Endometrium (tissue), 2 donors: ENCODE results near the gene PNPLA5.

Experiments
- FAIRE-seq: peaks from 2 replicates; lab custom pipeline; 2012; peaks lifted over from hg19 to GRCh38; lab: Jason Lieb, UNC
- donor health status: control.
- donor health status: control.

Gene PNPLA5

DNA sequence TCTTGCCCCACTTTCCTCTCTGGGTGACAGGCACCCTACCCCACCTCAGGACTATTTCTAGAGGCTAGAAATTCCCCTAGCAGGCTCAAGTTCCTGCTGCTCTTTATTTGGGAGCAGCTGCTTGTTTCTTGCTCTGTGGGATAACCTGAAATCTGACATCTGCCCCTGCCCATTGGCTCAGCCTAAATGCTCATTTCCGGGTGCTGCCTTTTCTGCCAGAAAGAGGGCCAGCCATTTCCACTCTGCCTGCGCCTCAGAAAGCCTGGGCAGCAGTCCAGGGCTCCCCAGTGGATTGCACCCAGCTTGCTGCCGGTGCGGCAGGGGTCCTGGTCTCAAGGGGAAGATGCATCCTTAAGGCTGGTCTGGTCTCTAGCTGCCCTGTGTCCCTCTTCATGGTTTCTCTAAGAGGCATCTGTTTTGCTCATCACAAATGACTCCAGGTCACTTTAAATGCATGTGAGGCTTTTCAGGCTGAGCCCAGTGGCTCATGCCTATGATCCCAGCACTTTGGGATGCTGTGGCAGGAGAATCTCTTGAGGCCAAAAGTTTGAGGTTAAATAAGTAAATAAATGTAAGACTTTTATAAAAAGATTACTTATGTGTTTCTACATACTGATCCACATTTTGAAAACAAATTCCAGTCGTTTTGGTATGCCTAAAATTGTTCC is 10.3 kb upstream of the PNPLA5 start:
- no peak for FAIRE-seq

DNA sequence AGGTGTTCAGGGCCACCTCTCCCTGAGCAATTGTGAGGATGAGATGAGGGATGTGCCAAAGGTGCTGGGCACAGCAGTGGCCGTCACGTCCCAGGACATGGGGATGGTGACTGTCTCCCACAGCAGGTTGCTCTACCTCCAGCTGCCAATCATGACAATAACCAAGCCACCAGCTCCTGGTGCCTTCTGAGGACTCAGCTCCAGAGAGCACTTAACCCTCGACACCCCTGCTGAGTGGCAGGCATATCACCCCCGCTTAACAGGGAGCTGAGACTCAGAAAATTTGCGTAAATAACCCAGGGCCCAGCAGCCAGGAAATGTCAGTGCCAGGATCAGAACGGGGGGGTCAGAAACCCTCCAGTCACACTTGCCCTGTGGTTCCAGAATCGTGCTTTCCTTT is 8.4 kb upstream of the PNPLA5 start:
- FAIRE-seq, result no peak

DNA sequence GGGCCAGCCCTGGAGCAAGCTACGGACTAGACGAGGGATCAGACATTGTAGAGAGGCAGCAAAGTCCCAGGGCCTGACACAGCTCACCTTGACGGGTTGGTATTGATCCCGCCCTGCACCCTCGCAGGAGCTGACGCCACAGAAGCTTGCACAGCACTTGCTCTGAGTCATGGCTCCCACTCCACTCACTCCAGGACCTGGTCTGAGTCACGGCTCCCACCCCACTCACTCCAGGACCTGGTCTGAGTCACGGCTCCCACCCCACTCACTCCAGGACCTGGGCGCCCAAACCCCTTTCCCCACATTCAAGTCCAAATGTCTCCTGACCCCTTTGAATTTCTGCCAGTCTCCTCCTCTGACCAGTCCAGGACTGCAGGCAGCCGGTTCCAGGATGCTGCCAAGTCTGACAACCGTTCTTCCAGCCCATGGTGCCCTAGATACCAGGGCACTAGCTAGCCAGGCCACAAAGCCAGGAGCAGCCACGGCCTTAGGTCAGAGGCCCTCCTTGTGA is 6.0 kb upstream of the PNPLA5 start:
- no peak for FAIRE-seq

DNA sequence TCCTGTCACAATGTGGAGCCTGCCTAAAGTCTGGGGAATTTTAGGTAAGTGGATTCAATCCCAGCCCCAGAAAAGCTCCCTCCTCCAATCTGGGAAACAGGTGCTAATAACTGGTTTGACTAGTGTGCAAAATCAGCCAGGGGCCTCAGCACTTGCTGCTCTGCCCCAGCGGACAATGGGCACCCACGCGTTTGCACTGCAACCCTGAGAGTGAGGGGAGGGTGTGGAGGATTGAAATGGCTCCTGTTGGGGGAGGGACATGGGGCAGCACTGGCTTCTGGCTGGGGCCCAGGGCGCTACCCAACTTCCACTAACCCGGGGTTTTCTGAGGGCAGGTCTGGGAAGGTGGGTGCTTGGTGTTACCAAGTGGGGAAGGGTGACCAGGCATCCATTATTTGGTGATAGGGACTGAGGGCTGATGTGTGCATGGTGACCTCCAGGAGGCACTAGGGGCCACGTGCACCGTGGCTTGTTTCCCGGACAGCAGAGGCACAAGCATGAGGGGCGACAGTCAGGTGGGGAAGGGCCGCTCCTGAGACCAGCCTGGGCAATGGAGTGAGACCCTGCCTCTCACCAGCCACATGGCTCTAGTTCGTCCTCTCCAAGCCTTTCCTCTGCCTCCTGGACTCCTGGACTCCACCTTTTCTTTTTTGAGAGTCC is 4.3 kb upstream of the PNPLA5 start:
- no peak for FAIRE-seq

DNA sequence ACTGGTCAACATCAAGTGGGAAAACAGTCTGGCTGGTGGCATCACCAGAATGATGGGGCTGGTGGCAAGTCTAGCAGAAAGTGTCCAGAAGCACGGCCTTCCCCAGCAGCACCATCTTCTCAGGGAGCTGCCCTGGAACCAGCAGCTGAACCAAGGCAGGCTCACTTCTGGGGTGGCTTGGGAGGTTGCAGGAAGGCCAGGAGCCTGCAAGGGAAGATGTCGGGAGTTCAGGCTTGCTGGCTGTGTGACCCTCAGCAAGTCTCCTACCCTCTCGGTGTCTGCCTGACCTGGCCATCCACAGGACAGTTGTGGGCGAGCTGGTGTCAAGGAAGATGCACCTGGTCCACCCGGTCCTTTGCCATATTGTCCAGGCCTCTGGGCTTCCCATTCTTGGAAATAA is 2.3 kb upstream of the PNPLA5 start:
- no peak for FAIRE-seq

DNA sequence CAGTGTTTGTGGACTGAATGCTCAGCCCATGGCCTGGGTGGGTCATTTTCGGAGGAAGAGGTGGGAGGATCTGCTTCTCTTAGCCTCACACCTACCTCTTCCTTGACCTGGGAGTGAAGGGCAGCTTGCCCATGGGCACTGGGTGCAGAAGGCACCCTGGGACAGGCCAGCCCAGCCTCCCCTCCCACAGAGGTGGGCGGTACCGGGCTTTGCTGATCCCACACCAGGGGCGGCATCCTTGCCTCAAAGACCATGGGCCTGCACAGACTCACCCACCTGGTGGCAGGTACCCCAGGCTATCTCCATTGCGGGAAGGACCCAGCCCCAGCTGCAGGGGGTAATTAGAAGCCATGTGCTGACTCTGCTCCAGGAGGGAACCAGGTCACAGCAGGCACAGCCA is 1.5 kb upstream of the PNPLA5 start:
- no peak for FAIRE-seq

DNA sequence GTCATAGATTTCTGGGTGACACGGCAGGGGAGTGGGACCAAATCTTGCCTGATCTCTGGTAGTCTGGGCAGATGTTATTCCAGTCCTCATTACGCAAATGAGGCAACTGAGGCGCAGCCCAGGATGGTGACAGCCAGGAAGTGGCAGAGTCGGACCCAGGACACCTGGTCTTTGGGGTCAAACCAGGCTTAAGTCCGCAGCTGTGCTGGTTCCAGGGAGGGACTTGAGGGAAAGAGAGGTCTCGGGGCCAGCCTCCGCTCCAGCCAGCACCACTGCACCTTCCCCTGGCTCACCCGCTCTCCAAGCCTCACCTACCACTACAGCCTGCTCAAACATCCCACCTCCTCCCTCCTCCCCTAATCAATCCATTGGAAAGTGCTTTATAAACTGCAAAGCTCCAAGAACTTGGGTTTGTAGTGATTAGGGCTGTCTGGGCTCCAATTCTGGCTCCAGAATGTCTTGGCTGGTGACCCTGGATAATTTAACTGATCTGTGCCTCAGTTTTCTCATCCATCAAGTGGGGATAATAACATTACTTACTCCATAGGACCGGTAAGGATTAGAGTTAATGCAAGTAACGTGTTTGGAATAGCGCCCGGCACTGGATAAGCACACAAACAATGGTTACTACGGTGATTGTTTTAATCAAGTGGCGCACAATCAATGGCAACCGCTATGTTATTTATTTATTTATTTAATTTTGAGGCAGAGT is 526 bp upstream of the PNPLA5 start:
- no peak for FAIRE-seq

DNA sequence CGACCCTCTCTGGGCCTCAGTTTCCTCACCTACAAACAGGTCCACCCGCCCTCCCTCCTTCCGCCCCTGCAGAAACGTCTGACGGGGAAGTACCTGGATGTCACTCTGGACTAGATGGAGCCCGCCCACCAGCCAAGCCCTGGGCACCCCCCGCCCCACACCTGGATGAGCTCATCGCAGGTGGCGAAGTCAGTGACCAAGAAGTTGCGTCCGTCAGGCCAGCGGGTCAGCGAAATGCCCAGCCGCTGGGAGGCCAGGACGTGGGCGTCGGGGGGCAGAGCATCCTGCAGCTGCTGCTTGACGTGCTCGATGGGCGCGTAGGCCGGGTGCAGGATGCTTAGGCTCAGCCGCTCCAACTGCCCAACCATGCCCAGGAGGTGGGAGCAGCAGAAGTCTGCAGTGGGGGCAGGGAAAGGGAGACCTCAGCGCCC is 897 bp downstream of the PNPLA5 start:
- FAIRE-seq, result no peak

DNA sequence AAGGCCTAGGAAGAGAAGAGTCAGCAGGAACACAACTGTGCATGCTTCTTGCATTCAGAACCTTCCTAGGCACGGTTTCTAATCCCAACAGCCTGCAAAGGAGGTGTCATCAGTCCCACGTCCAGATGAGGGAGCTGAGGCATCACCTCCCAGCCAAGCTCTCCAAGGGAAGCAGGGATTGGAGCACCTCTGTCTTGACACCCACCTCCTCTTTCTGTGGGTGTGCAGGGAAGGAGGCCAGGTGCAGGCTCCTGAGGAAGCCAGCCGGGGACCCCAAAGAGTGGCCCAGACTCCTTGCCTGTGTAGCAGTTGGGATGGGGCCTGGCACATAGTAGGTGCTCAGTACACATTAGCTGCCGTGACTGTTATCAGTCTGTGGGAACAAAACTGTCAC is 2.0 kb downstream of the PNPLA5 start:
- no peak for FAIRE-seq

DNA sequence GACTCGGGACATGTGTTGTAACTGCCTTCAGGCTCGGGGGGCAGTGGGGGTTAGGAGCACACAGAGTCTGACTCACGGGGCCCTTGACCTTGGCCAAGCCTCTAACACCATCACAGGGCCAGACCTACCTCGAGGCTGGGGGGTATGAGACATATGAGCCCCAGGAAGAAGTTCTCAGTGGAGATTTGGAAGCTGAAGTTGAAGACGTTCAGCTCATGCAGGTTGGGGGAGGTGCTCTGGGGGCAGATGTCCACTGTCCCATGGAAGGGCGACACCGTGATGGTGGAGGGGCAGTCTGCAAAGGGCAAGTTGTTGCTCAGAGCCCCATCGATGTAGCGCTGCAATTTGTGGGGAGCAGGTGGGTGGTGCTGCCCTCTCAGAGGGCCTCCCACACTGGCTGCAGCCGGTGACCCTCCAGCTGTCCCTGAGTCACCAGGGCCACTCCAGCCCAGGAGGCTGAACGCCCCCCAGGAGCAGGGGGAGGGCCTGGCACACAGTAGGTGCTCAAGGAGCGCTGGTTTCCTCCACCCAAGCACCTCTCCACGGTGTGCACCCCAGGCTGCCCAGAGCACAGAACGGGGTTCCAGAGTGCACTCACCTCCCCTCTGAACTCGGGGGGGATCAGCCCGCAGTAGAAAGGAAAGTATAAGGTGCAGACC is 2.5 kb downstream of the PNPLA5 start:
- FAIRE-seq, result no peak

DNA sequence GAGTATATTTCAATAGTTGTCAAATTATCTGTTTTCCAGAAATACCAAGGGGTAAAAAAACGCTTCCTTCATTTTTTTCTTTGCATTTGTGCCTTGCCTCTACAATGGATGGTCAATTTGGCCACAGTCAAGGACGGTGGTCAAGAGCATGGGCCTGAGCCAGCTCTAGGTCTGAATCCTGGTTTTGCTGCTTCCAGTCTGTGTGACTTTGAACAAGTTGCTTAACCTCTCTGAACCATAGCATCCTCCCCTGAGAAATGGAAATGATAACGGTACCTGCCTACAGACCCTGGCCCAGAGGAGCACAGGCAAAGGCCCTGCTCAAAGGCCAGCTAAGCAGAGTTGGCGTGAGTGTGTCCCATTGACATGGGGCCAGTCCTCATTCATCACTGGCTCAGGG is 3.1 kb downstream of the PNPLA5 start:
- no peak for FAIRE-seq

DNA sequence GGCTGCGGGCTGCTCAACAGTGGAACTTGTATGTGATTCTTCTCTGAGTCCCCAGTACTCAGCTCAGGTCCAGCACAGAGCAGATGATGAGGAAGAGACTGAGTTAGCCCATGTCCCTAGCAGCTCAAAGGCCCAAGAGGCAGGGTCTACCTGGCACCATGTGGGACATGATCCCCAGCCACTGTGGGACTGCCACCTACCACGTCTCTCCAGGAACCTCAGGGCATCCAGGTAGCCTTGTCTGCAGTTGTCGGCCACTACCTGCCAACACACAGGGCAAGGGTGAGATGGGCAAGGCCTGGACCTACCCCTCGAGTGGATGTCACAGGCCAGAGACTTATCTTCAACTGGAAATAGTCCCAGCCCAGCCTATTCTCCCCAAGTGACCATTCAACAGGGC is 4.4 kb downstream of the PNPLA5 start:
- FAIRE-seq, result no peak

DNA sequence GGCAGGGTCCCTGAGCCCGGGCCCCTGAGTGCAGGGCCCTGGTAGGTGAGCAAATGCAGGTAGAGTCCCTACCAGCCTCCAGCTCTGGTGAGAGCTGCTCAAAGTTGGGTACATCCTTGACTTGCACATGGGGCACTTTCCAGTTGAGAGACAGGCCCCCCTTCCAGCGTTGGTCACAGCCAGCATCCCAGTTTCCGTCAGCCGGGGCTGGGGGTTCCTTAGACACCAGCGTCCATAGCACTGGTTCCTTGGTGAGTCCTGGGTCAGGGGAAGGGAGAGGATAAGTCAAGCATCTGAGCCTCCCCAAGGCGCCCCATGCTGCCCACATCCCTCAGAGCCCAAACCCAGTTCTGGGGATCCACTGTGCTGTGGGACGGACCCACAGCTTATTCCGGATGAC is 5.6 kb downstream of the PNPLA5 start:
- no peak for FAIRE-seq

DNA sequence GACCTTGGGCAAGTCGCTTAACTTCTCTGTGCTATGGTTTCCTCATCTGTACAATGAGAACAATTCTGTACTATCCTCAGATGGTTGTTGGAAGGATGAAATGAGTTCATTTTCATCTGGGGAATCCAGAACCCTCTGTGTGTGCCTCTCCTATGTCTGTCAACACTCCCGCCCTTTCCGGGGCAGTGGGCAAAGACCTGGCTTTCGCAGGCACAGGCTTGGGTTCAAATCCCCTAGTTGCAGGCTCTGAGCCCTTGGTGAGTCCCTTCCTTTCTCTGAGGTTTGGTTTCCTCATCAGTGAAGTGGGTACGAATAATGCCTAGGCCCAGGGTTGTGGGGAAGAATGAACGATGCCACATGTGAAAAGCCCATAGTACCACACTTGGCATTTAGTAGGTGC is 6.0 kb downstream of the PNPLA5 start:
- no peak for FAIRE-seq

DNA sequence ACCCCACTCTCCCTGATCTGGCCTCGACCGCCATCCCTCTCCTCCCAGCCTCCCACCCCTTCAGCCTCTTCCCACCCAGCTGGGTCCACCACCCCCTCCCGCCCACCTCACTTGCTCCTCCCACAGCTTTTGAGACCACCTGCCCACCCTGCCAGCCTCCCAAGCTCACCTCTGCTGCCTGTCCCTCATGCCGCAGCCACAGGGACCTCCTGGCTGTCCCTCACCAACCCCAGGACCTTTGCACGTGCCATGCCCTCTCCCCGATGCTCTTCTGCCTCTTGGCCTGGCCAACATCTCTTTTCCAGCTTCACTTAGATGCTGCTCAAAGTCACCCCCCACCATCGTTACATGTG is 6.5 kb downstream of the PNPLA5 start:
- FAIRE-seq, result no peak

DNA sequence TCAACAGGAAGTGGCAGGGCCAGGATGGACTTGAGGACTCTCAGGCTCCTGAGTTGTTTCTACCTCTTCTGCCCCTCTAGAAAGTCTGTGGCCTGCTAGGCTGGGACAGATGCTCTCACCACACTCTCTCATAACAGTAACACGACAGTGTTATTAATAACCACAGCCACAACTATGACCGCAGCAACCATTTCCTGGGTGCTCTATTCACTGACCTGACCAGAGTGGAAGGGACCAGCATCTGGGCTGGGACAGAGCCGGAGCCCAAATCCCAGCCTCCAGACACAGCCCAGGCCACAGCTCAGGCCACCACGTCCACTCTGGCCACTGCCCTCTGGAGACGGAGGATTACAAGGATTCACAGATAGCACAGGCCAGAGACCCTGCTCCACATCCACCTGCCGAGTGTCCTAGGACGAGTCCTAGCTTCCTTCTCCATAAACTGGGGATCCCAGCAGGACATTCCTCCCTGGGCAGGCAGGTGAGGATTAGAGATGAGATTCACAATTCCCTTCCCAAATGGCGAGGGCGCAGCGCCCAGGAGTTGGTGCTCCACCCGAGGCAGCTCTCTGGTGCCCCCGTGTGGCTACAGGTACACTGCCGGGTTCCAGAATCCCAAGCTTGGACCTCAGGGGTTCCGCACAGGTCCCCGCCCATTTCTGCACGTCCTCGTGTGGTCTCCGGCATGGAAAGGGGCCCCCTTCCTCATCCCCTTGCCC is 7.1 kb downstream of the PNPLA5 start:
- FAIRE-seq, result no peak

DNA sequence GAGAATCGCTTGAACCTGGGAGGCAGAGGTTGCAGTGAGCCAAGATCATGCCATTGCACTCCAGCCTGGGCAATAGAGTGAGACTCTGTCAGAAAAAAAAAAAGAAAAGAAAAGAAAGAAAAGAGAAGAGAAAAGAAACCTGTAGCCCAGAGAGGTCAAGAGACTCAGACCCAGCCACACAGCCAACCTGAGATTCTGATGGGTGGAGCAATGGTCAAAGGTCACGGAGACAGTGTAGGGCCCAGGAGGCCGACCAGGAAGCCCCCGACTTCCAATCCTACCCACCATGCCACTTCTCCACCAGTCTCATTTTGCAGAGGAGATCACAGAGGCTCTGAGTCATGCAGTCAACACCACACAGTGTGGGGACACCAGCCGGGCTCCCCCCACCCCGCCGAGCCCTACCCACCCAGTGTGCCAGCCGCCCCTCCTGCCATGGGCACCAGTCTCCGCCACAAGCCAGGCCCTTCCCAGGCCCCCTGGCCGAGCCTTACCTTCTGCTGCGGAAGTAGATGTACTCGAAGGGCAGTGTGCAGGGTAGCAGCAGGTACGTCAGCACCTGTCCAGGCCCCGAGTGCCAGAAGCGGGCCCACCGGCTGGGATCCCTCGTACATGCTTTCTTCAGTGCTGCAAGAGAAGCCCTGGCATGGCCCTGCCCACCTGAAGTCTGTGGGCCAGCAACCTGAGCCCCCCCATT is 7.9 kb downstream of the PNPLA5 start:
- no peak for FAIRE-seq

DNA sequence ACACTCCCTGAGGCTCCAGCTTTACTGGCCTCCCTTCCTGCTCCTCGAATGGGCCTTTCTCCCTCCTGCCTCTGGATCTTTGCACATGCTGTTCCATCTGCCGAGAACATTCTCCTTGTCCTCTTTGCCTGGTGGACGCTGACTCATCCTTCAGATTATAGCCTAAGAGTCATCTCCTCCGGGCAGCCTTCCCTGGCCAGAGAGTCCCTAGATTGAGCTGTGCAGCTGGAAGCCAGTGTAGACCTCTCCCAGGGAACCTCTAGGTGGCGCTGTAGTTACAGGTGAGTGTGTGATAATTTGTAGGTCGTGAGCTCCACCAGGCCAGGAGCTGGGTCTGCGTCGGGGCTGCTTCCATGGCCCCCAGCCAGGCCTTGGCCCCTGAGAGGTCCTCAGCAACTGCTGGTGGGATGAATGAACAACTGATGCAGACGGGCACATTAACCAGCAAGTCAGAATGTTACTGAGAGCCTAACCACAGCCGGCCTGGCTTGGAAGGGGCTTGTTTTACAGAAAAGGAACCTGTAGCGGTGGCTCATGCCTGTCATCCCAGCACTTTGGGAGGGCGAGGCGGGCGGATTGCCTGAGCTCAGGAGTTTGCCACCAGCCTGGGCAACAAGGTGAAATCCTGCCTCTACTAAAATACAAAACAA is 8.7 kb downstream of the PNPLA5 start:
- no peak for FAIRE-seq

DNA sequence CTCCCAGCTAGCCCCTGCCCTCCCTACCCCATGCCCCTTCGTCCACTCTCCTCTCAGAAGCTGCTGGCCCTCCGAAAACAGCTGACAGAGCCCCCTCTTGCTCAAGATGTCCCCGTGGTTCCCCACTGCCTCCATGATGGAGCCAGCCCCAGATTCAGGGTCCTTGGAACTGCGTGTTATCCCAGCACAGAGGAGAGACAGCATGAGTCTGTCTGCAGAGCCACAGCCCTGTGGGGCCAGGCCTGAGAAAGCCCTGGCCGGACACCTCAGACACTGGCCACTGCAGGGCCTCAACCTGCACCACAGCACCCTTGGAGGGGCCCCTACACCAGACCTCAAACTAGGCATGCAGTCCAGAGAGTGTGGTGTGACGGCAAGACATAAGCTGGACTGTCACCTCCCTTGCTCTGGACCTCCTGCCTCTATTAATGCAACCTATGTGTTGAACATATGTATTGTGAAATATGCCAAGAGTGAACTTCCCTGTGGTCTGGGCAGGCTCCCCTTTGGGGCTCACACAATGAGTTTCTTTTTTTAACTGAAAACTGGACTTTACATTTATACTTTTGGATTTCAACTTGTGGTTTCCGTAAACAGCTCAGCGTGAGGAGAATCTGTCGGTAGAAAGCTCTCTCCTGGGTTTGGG is 9.6 kb downstream of the PNPLA5 start:
- FAIRE-seq, result no peak
